AML-193 (cell line): ENCODE results near the gene DDI2.
"Not testable (repeated sequence)": the region's sequence is repeated elsewhere in the genome, so short reads cannot be mapped to it uniquely, and the experiment has no call there.

Source experiments
- DNase-seq, 2 experiments: peaks; one replicate each; lab custom pipeline; 2025; lab: John Stamatoyannopoulos, UW

The DDI2 gene

DNA sequence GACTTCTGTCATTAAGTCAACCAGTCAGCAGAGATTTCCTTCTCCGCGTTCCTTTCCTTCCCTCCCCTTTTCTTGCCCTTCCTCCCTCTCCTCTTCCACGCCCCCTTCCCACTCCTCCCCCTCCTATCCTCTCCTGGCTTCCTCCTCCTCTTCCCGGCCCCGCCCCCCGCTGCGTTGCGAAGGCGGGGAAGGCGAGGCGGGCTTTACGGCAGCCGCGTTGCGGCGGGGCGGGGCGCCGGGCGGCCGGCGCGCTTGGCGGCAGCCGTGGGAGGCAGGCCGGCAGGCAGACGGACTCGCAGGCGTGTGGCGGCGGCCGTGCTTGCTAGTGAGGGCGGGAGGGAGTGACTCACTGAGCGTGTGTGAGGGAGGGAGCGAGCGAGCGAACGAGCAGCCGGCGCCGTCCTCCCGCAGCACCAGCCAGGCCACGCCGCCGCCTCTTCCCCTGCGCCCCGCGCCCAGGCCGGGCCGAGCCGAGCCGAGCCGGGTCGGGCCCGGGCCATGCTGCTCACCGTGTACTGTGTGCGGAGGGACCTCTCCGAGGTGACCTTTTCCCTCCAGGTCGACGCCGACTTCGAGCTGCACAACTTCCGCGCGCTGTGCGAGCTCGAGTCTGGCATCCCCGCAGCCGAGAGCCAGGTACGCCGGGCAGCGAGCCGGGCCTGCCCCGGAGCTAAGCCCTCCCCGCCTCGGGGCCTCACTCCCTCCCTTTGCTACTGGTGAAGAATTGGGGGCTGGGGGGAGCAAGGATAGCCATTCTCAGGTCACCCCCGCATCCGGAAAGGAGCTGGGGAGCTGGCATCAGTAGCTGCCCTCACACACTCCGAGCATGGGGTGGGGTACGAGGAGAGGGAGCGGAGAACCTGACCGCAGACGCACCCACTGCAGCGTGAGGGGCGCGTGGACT, at the start of gene DDI2:
Gene DDI2 (plus strand): TSS at position 286 of the 904 bp plus-strand sequence. CDS start 213 bp downstream, at position 499.
- peak; percentile 88 for DNase-seq

- DNase-seq: no peak
Observed at GRCh38 chr1:15568387-15569073, 48.7 kb upstream of the DDI2 start.

DNA sequence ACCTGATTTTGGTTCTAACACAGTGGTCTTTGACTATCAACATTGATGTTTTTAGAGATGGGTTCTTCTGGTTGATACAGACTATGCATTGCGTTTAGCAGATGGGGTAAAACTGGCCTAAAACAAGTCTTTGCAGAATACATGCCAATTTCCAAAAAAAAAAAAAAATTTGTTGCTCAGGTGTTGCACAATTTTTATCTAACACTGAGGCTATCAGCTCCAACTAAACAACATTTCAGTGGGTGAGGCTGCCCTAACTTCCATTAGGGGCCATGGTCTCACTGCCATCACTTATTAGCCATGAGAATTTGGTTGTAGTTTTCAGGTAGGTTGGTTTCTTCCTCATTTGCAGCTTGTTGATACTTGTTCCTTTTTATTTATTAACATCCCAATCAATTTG, 46.4 kb upstream of the DDI2 start:
- no peak for DNase-seq

DNA sequence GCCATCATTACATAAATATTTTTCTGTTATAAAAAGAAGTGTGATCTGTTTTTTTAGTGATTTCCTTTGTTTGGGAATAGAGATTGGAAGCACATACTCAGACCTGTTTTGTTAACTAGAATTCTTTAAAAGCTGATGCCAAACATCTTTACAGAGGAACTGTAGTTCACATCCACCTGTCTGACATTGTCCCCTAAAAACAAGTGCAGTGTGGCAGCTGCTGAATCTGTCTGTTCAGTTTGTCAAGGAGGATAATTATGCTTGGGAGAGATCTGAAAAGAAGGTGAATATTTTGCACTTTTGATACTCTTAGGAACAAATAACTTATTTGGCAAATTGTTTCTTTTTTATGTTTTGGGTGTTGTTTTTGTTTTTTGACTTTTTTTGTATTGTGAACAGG, 46.0 kb upstream of the DDI2 start:
- DNase-seq: no peak

- DNase-seq: no peak
Observed at GRCh38 chr1:15573477-15573876, 43.8 kb upstream of the DDI2 start.

DNA sequence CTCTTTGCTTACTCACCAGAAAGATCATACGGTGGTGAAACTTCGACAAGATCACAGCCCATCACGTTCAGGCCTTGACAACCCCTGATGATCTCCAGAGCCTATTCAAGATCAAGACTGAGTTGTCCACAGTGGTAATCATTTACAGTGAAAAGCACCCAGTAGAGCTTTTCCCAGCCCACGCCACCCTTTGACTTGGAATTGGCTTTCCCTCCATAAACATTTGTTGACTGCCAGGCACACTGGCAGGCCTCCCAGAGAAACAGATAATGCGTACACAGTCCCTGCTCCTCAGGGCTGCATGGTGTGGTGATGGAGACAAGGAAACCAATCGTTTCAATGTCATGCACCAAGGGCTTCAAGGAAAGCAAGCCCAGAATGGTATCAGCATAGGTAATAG, 42.5 kb upstream of the DDI2 start:
- DNase-seq: no peak

- no peak for DNase-seq
Observed at GRCh38 chr1:15575549-15576150, 41.6 kb upstream of the DDI2 start.

DNA sequence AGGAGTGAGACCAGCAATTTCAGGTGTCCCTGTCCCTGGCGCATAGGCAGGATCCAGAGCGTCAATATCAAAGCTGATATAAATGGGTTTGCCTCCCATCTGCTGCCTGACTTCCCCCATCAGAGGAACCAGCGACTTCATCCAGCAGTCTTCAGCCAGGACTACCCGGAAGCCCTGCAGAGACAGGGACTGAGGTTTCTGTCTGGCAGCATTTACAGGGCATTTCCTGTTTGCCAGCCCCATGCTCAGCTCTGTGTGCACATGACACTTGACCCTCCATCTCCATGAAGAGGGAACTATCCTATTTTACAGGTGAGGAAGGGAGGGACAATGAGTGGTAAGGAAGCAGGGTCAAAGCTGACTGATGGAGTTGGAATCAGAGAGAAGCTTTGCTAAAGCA, 39.6 kb upstream of the DDI2 start:
- DNase-seq: no peak

DNA sequence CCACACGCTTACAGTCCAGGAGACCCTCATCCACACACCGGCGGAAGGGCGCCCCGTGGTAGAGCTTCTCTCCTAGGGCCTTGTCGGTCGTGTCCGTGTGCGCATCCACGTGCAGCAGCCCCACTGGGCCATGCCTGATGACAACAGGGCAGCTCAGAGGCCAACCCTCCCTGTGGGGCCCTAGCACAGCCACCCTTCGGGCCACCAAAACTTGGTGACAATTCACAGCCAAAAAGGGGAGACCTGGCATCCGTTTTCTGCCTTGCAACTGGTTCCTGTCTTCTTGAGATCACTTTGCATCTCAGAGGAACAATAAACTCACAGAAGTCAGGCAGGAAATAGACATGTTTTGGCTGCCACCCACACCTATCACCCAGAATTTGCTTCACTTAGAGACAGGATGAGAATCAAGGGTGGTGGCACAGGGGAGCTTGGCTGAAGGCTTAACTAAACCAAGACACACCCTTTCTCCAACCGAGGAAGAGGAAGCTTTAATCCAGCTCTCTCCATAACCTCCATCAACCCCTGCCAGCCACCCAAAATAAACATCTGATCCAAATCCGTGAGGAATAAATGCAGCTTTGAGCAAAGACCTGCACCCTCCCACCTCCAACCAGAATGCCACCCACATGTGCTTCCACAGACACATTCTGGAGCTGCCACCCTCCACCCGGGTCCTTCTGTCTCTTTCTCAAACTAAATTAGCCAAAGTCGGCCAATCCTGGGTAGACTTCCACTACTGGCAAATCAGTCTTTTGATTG, 38.2 kb upstream of the DDI2 start:
- no peak for DNase-seq

DNA sequence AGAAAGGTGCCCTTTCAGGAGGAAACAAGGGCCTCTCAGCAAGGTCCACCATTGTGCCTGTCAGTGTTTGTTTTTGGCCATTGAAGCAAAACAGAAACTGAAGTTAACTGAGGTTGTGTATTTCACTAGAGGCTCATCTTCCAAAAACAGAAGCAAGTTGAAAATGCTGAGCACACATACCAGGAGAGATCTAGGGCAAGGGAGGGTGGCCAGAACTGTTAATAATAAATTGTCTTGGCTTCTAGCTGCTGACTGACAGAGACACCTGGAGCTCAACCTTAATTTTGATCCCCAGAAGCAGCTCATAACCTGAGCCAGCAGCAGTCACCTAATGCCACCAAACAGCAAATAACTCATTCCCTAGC, 37.6 kb upstream of the DDI2 start:
- DNase-seq: no peak

GRCh38 chr1:15583016-15583706, 34.1 kb upstream of the DDI2 start:
- DNase-seq: no peak

DNA sequence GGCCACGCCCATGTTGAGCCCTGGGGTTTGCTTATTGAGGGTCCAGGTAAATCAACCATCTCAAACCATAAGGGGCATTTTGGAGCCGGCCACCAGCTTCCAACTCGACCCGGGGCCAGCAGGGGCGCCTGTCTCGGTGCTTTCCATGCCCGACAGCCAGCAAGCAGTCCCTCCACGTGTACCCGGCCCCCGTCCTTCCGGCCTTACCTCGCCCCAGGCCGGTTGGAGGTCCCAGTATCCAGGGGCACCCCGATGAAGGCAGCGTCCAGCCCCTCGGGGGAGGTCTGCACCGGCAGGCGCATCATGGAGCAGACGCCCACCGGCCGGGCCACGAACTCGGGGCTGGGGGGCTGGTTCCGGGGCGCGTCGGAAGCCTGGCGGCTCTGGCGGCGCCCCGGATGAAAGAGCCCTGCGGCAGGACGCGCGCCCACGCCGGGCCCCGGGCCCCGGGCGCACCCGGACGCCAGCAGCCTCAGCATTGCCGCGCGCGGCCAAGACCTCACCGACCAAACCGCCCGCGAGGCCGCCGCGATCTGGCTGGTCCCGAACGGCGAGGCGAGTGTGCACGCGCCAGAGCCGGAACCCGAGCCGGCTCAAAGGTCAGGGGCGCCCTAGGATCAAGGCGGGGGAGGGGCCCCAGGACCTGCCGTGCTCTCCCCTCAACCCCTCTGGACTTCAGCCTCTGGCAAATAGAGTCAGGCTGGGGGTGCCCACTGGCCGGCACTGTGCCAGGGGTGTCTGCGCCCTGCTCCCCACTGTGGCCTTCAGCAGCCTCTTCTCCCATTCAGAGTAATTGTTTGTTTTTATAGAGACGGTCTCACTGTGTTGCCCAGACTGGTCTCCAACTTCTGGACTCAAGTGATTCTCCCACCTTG, 32.5 kb upstream of the DDI2 start, which contains the start of gene AGMAT:
Gene AGMAT (minus strand): TSS at position 563 of the 875 bp plus-strand sequence. CDS start 84 bp downstream, at position 479.
- peak; percentile 34 to 41 for DNase-seq

DNA sequence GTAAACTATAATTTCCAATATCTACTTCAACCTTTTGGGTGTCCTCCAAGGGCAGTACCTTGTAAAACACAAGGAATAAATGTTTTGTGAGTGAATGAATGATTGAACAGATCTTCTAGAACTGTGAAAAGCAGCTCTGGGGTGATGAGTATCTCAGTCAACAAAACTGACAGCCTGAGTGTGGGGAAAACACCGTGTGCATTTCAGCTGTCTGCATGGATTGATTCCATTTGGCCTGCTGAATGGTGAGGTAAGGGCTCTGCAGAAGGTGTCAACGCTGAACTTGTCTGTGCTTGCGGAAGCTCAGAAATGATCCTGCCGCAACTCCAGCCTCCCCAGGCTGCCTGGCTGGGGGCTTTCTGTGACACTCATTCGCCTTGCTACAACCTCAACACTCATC, 25.0 kb upstream of the DDI2 start:
- no peak for DNase-seq

GRCh38 chr1:15595809-15596617, 21.2 kb upstream of the DDI2 start:
- no peak for DNase-seq

GRCh38 chr1:15598436-15598835, 18.8 kb upstream of the DDI2 start:
- no peak for DNase-seq

GRCh38 chr1:15603050-15603965, 13.9 kb upstream of the DDI2 start:
- DNase-seq: peak; percentile 12 to 59

- DNase-seq: not testable (repeated sequence)
Observed at GRCh38 chr1:15603966-15604282, 13.3 kb upstream of the DDI2 start.

GRCh38 chr1:15604400-15604799, 12.9 kb upstream of the DDI2 start:
- not testable (repeated sequence) for DNase-seq
